GM03348 (cell line): ENCODE data around the gene IGSF9B.
"Not testable (repeated sequence)": the region's sequence is repeated elsewhere in the genome, so short reads cannot be mapped to it uniquely, and the experiment has no call there.

Experiments
- DNase-seq: peaks from one replicate; pipeline ENCODE4 v3.0.0; 2012; ENCODE audit warnings: low spot score

IGSF9B gene

GRCh38 chr11:133956650-133957633 lies at the start of gene IGSF9B:
IGSF9B (minus strand) TSS chr11:133956968; CDS start chr11:133956754, 214 bp downstream.
- DNase-seq, result peak; percentile 98

- DNase-seq, result no peak
Observed at GRCh38 chr11:134004496-134005172, 47.9 kb upstream of the IGSF9B start.

- DNase-seq, result no peak
Observed at GRCh38 chr11:134003792-134004495, 47.2 kb upstream of the IGSF9B start.

GRCh38 chr11:134002819-134003218 lies 46.1 kb upstream of the IGSF9B start:
- DNase-seq, result not testable (repeated sequence)

- not testable (repeated sequence) for DNase-seq
Observed at GRCh38 chr11:134002338-134002737, 45.6 kb upstream of the IGSF9B start.

- no peak for DNase-seq
Observed at GRCh38 chr11:134001596-134001995, 44.8 kb upstream of the IGSF9B start.

GRCh38 chr11:134001088-134001487 lies 44.3 kb upstream of the IGSF9B start:
- no peak for DNase-seq

GRCh38 chr11:133999355-133999754 lies 42.6 kb upstream of the IGSF9B start:
- no peak for DNase-seq

GRCh38 chr11:133997554-133997953 lies 40.8 kb upstream of the IGSF9B start:
- no peak for DNase-seq

GRCh38 chr11:133996671-133997070 lies 39.9 kb upstream of the IGSF9B start:
- DNase-seq, result no peak

GRCh38 chr11:133995066-133995465 lies 38.3 kb upstream of the IGSF9B start:
- no peak for DNase-seq

GRCh38 chr11:133993921-133994320 lies 37.2 kb upstream of the IGSF9B start:
- no peak for DNase-seq

- DNase-seq, result no peak
Observed at GRCh38 chr11:133993107-133993506, 36.3 kb upstream of the IGSF9B start.

GRCh38 chr11:133992121-133992520 lies 35.4 kb upstream of the IGSF9B start:
- DNase-seq, result no peak

GRCh38 chr11:133991101-133991500 lies 34.3 kb upstream of the IGSF9B start:
- no peak for DNase-seq

GRCh38 chr11:133990501-133990900 lies 33.7 kb upstream of the IGSF9B start:
- no peak for DNase-seq

- DNase-seq, result no peak
Observed at GRCh38 chr11:133988686-133989410, 32.1 kb upstream of the IGSF9B start.

GRCh38 chr11:133987171-133987570 lies 30.4 kb upstream of the IGSF9B start:
- no peak for DNase-seq

GRCh38 chr11:133985981-133986944 lies 29.5 kb upstream of the IGSF9B start:
- DNase-seq, result no peak

- DNase-seq, result no peak
Observed at GRCh38 chr11:133984828-133985227, 28.1 kb upstream of the IGSF9B start.
